ENCODE results near the gene FADS2. TPM values are rescaled to one million over a fixed set of nuclear protein-coding genes. Genes with fewer than 3 reads are reported as not detected.

Gene FADS2
- total and polyA plus RNA-seq, 2 of the 13 experiments (the other 11 are each of a cell fraction or from before 2014, with no cell fraction given) = 90.1 to 124 TPM

GRCh38 chr11:61828379-61828628 lies 204 bp downstream of the FADS2 start (continued):
- 0 out of 2 replicates have a peak, but pooled peaks have one; percentile 6 for TF ChIP-seq TFDP1 (CRISPR knock-in tag; IDR thresholded peaks at IDR 0.05; ENCODE audit: borderline replicate concordance)
- 0 out of 2 replicates have a peak, but pooled peaks have one; percentile 29 for TF ChIP-seq IRX3 (CRISPR knock-in tag; IDR thresholded peaks at IDR 0.05; ENCODE audit: borderline replicate concordance, low read depth)
- no peak for TF ChIP-seq CBFB (CRISPR knock-in tag; IDR thresholded peaks at IDR 0.05)
- TF ChIP-seq HNF4G (IDR thresholded peaks at IDR 0.05; ENCODE audit: borderline replicate concordance, low read depth, low read length) = no peak
- TF ChIP-seq HNF4G (CRISPR knock-in tag; IDR thresholded peaks at IDR 0.05; ENCODE audit: borderline replicate concordance, low read depth) = no peak
- TF ChIP-seq ZNF280B (CRISPR knock-in tag; IDR thresholded peaks at IDR 0.05; ENCODE audit: borderline replicate concordance) = peak; percentile 84
- no peak for TF ChIP-seq ATRX (CRISPR knock-in tag; IDR thresholded peaks at IDR 0.05; ENCODE audit: borderline replicate concordance)
- TF ChIP-seq ZGPAT (CRISPR knock-in tag; IDR thresholded peaks at IDR 0.05) = peak; percentile 9; the same call in 1 of the 2 replicates
- no peak for TF ChIP-seq ZSCAN12 (CRISPR knock-in tag; IDR thresholded peaks at IDR 0.05)
- no peak for TF ChIP-seq ZNF230 (CRISPR knock-in tag; IDR thresholded peaks at IDR 0.05)
- no peak for TF ChIP-seq ZNF816 (CRISPR knock-in tag; IDR thresholded peaks at IDR 0.05; ENCODE audit: borderline replicate concordance)
- no peak for TF ChIP-seq ZNF549 (CRISPR knock-in tag; IDR thresholded peaks at IDR 0.05)
- TF ChIP-seq ZNF747 (CRISPR knock-in tag; IDR thresholded peaks at IDR 0.05; ENCODE audit: borderline replicate concordance) = no peak; the same call in 1 of the 2 replicates
- no peak for TF ChIP-seq FIP1L1 (IDR thresholded peaks at IDR 0.05; ENCODE audit: borderline replicate concordance, insufficient read depth, low read depth, low read length)
- no peak for TF ChIP-seq SALL2 (CRISPR knock-in tag; IDR thresholded peaks at IDR 0.05)
- TF ChIP-seq SIX4 (CRISPR knock-in tag; IDR thresholded peaks at IDR 0.05) = no peak
- no peak for TF ChIP-seq CREB1 (IDR thresholded peaks at IDR 0.05)
- TF ChIP-seq CREB1 (CRISPR knock-in tag; IDR thresholded peaks at IDR 0.05) = no peak
- no peak for TF ChIP-seq ZNF318 (CRISPR knock-in tag; IDR thresholded peaks at IDR 0.05)
- no peak for TF ChIP-seq DMAP1 (CRISPR knock-in tag; IDR thresholded peaks at IDR 0.05)
- TF ChIP-seq IKZF1 (IDR thresholded peaks at IDR 0.05) = no peak

Data from HepG2 (cell line).